IMR-90 (cell line): Measurements from ENCODE around the gene CASK. TPM values are rescaled to one million over a fixed set of nuclear protein-coding genes. Genes with fewer than 3 reads are reported as not detected.
A peak's percentile ranks its signal among the peaks of the same experiment; 100 is the strongest.

Experiments
- ATAC-seq: fragments of 200-7000 bp; cut with Tn5 transposase; 2 replicates; pipeline ENCODE4 v1.9.1; 2020; ENCODE audit warnings: low read depth, mild to moderate bottlenecking, moderate library complexity
- BruUV-seq: library from RNA; stranded (reverse); fragments of 400-500 nt; replicated peaks from 2 replicates; lab custom pipeline; 2021; lab: Mats Ljungman, UMichigan
- CTCF ChIA-PET: fragments of 300-600 bp; formaldehyde crosslinking; extraction: SDS; loops from one replicate; lab custom pipeline; 2021; ENCODE audit warnings: antibody characterized with exemption; lab: Yijun Ruan, JAX
- POLR2A ChIA-PET: fragments of 300-600 bp; sonication (Branson Sonifier 250); formaldehyde crosslinking; loops from one replicate; lab custom pipeline; 2022; ENCODE audit warnings: antibody characterized with exemption; ENCODE audit not compliant: unreplicated experiment; lab: Charles Lee
- DNase-seq: peaks from one replicate; pipeline ENCODE4 v3.0.0; 2013
- H2AFZ ChIP-seq: replicated peaks from 2 replicates; pipeline ENCODE3; 2013; ENCODE audit warnings: low read length, mild to moderate bottlenecking; ENCODE audit not compliant: poor library complexity
- H2AK5ac ChIP-seq: 2 replicates; pipeline ENCODE4 v1.6.1; 2013; ENCODE audit warnings: low read depth, low read length, inconsistent platforms
- H2AK9ac ChIP-seq: replicated peaks from 2 replicates; pipeline ENCODE3; 2013; ENCODE audit warnings: mild to moderate bottlenecking, low read depth, low read length, moderate library complexity; ENCODE audit not compliant: poor library complexity
- H2BK120ac ChIP-seq: 2 replicates; pipeline ENCODE4 v1.6.1; 2013; ENCODE audit warnings: low read depth, low read length, inconsistent platforms
- H2BK15ac ChIP-seq: 3 replicates; pipeline ENCODE4 v1.6.1; 2013; ENCODE audit warnings: low read depth, low read length, inconsistent platforms
- H2BK20ac ChIP-seq: 2 replicates; pipeline ENCODE4 v1.6.1; 2013; ENCODE audit warnings: low read depth, mild to moderate bottlenecking, inconsistent platforms, low read length, moderate library complexity
- H2BK5ac ChIP-seq: 2 replicates; pipeline ENCODE4 v1.6.1; 2013; ENCODE audit warnings: mild to moderate bottlenecking, low read depth, low read length, inconsistent platforms; ENCODE audit not compliant: poor library complexity, severe bottlenecking
- H3K14ac ChIP-seq: replicated peaks from 2 replicates; pipeline ENCODE4 v1.6.1; 2013; ENCODE audit warnings: low read depth, low read length, inconsistent platforms
- H3K18ac ChIP-seq: 2 replicates; pipeline ENCODE4 v1.6.1; 2013; ENCODE audit warnings: low read depth, low read length, control low read depth
- H3K23ac ChIP-seq: 2 replicates; pipeline ENCODE4 v1.6.1; 2013; ENCODE audit warnings: low read depth, low read length, inconsistent platforms
- H3K27ac ChIP-seq: 2 replicates; pipeline ENCODE4 v1.5.1; 2013; ENCODE audit warnings: mild to moderate bottlenecking, control low read depth, low read length; ENCODE audit not compliant: insufficient read depth
- H3K27me3 ChIP-seq: 2 replicates; pipeline ENCODE4 v1.6.1; 2013; ENCODE audit warnings: low read length; ENCODE audit not compliant: control insufficient read depth, insufficient read depth
- H3K36me3 ChIP-seq: 2 replicates; pipeline ENCODE4 v1.6.1; 2013; ENCODE audit warnings: low read length, mixed read lengths; ENCODE audit not compliant: control insufficient read depth, insufficient read depth
- H3K4ac ChIP-seq: 2 replicates; pipeline ENCODE4 v1.6.1; 2013; ENCODE audit warnings: low read depth, low read length, inconsistent platforms
- H3K4me1 ChIP-seq: 2 replicates; pipeline ENCODE4 v1.6.1; 2013; ENCODE audit warnings: low read length, mixed read lengths; ENCODE audit not compliant: control insufficient read depth, insufficient read depth
- H3K4me2 ChIP-seq: 2 replicates; pipeline ENCODE4 v1.6.1; 2013; ENCODE audit warnings: low read depth, mild to moderate bottlenecking, control low read depth, low read length, moderate library complexity
- H3K4me3 ChIP-seq: 2 replicates; pipeline ENCODE4 v1.5.1; 2013; ENCODE audit warnings: low read depth, mild to moderate bottlenecking, control low read depth, low read length, moderate library complexity; ENCODE audit not compliant: insufficient read depth
- H3K56ac ChIP-seq: 2 replicates; pipeline ENCODE4 v1.6.1; 2013; ENCODE audit warnings: low read length, inconsistent platforms; ENCODE audit not compliant: insufficient read depth; ENCODE audit errors: extremely low read depth
- H3K79me1 ChIP-seq, 2 experiments: 2 replicates each; pipeline ENCODE4 v1.6.1; 2013; ENCODE audit warnings: low read length in 2 of 2, inconsistent platforms in 1 of 2, low read depth in 1 of 2
- H3K9ac ChIP-seq: 2 replicates; pipeline ENCODE4 v1.6.1; 2013; ENCODE audit warnings: low read depth, low read length, control low read depth
- H3K9me1 ChIP-seq: 2 replicates; pipeline ENCODE4 v1.6.1; 2013; ENCODE audit warnings: low read length, inconsistent platforms; ENCODE audit not compliant: insufficient read depth
- H3K9me3 ChIP-seq: 2 replicates; pipeline ENCODE4 v1.6.1; 2013; ENCODE audit warnings: low read length; ENCODE audit not compliant: control insufficient read depth, insufficient read depth
- H4K20me1 ChIP-seq: 2 replicates; pipeline ENCODE4 v1.6.1; 2013; ENCODE audit warnings: low read length, inconsistent platforms; ENCODE audit not compliant: insufficient read depth
- H4K5ac ChIP-seq: 2 replicates; pipeline ENCODE4 v1.6.1; 2013; ENCODE audit warnings: mild to moderate bottlenecking, low read depth, low read length, control low read depth
- H4K8ac ChIP-seq, 2 experiments: 2 replicates each; pipeline ENCODE4 v1.6.1; 2013; ENCODE audit warnings: low read depth in 2 of 2, low read length in 2 of 2, control low read depth in 1 of 2, inconsistent platforms in 1 of 2
- H4K91ac ChIP-seq: 2 replicates; pipeline ENCODE4 v1.6.1; 2013; ENCODE audit warnings: low read depth, low read length, inconsistent platforms; ENCODE audit not compliant: insufficient read depth
- BHLHE40 ChIP-seq: fragments of 150-350 bp; IDR thresholded peaks from 2 replicates; pipeline ENCODE4 v1.6.1; 2016; ENCODE audit warnings: mild to moderate bottlenecking, low read depth, low read length
- CEBPB ChIP-seq: IDR thresholded peaks from 2 replicates; pipeline ENCODE4 v1.6.1; 2012; ENCODE audit warnings: low read depth, low read length, improper control_type of control experiment
- CHD1 ChIP-seq: IDR thresholded peaks from 2 replicates; pipeline ENCODE4 v1.6.1; 2012; ENCODE audit warnings: low read depth, low read length, improper control_type of control experiment
- ELK1 ChIP-seq: fragments of 150-350 bp; IDR thresholded peaks from 2 replicates; pipeline ENCODE4 v1.6.1; 2016; ENCODE audit warnings: low read depth, mild to moderate bottlenecking, low read length, moderate library complexity, borderline replicate concordance
- MAFK ChIP-seq: IDR thresholded peaks from 2 replicates; pipeline ENCODE4 v1.6.1; 2012; ENCODE audit warnings: low read depth, low read length, improper control_type of control experiment
- MAZ ChIP-seq: IDR thresholded peaks from 2 replicates; pipeline ENCODE4 v1.6.1; 2012; ENCODE audit warnings: low read depth, mild to moderate bottlenecking, low read length, improper control_type of control experiment, moderate library complexity, borderline replicate concordance
- MXI1 ChIP-seq: IDR thresholded peaks from 2 replicates; pipeline ENCODE4 v1.6.1; 2012; ENCODE audit warnings: low read depth, mild to moderate bottlenecking, low read length, moderate library complexity, borderline replicate concordance
- NFE2L2 ChIP-seq: fragments of 150-350 bp; IDR thresholded peaks from 2 replicates; pipeline ENCODE4 v1.6.1; 2016; ENCODE audit warnings: low read depth, mild to moderate bottlenecking, low read length
- RAD21 ChIP-seq: IDR thresholded peaks from 2 replicates; pipeline ENCODE4 v1.6.1; 2012; ENCODE audit warnings: low read length, improper control_type of control experiment
- RCOR1 ChIP-seq: IDR thresholded peaks from 2 replicates; pipeline ENCODE4 v1.6.1; 2012; ENCODE audit warnings: mild to moderate bottlenecking, low read length, improper control_type of control experiment; ENCODE audit not compliant: insufficient replicate concordance
- RFX5 ChIP-seq: IDR thresholded peaks from 2 replicates; pipeline ENCODE4 v1.8.0; 2012; ENCODE audit warnings: low read depth, mild to moderate bottlenecking, low read length, moderate library complexity
- SMC3 ChIP-seq: fragments of 150-350 bp; IDR thresholded peaks from 2 replicates; pipeline ENCODE4 v1.6.1; 2016; ENCODE audit warnings: low read depth, mild to moderate bottlenecking, antibody characterized with exemption, low read length, moderate library complexity
- USF2 ChIP-seq: fragments of 150-350 bp; IDR thresholded peaks from 2 replicates; pipeline ENCODE4 v1.6.1; 2017; ENCODE audit warnings: mild to moderate bottlenecking, antibody characterized with exemption, low read length, low read depth
- WGBS, 2 experiments: methylation state at CpG; one replicate each; pipeline versions ENCODE4 v1.1.5 to v1.1.7; 2013; ENCODE audit warnings: missing lambda C conversion rate in 2 of 2; ENCODE audit not compliant: insufficient read length in 1 of 2; ENCODE audit errors: extremely low coverage in 2 of 2; 5-methylcytosine and 5-hydroxymethylcytosine counted together
- dilution Hi-C: fragments of 300-500 bp; cut with HindIII; formaldehyde crosslinking; loops from one replicate; pipeline ENCODE4 v1.14.3; 2018; ENCODE audit warnings: low sequenced_read_pairs; ENCODE audit not compliant: unreplicated experiment
- in situ Hi-C: fragments of 300-500 bp; cut with MboI; formaldehyde crosslinking; loops from 3 replicates; pipeline ENCODE4 v1.14.3; 2019; ENCODE audit warnings: low sequenced_read_pairs, inconsistent platforms, mixed read lengths
- intact Hi-C: fragments of 100-400 bp; cut with micrococcal nuclease; formaldehyde crosslinking; loops from 2 replicates; pipeline ENCODE4 v1.10.0; 2022
- polyA plus RNA-seq, 3 experiments: library from polyadenylated mRNA; depleted of rRNA; stranded (reverse); fragments of >200 nt; gene quantifications; 2 replicates each; pipeline ENCODE4 v1.2.3, GENCODE V29; 2012; ENCODE audit warnings: low replicate concordance in 1 of 3
- total RNA-seq: library from RNA; depleted of rRNA; stranded (reverse); fragments of >200 nt; gene quantifications from 2 replicates; pipeline ENCODE4 v1.2.3, GENCODE V29; 2012

Gene CASK
- total and polyA plus RNA-seq, 2 of the 4 experiments (the other 2 are of a cell fraction) = 9.4 to 17.7 TPM

- in situ Hi-C loops = no loop called here
- Histone ChIP-seq H2AK5ac (no peak overlapping the region), H3K9me3 (no peaks in the 10 kb centered on the region), H2AFZ (no peak overlapping the region), H3K4me1 (peaks cover 2% of the 10 kb centered on the region; the same call in 1 of the 2 replicates), H4K5ac (no peak overlapping the region), H3K14ac (no peak overlapping the region), H3K56ac (no peak overlapping the region), H3K4ac (no peak overlapping the region), H3K23ac (no peak overlapping the region), H2BK15ac (no peak overlapping the region; the same call in 2 of the 3 replicates), H4K91ac (no peak overlapping the region; the same call in 1 of the 2 replicates), H3K79me1 (no peaks in the 10 kb centered on the region), H3K9ac (no peak overlapping the region), H2BK20ac (no peak overlapping the region), H2BK5ac (no peak overlapping the region), H3K27me3 (no peaks in the 10 kb centered on the region), H3K36me3 (peaks cover 5% of the 10 kb centered on the region; the same call in 1 of the 2 replicates), H4K20me1 (no peaks in the 10 kb centered on the region), H3K4me2 (no peak overlapping the region; the same call in 1 of the 2 replicates), H4K8ac (no peak overlapping the region), H2BK120ac (no peak overlapping the region), H3K9me1 (no peaks in the 10 kb centered on the region; the same call in 1 of the 2 replicates), H3K18ac (peak overlapping the region; percentile 76; the same call in 1 of the 2 replicates), H2AK9ac (no peak overlapping the region), H3K4me3 (no peak overlapping the region), H3K27ac (no peak overlapping the region)
- ATAC-seq = peak; percentile 80
- no CpG with 5 or more reads among the region's 2 CpGs for WGBS, 2 experiments
- peak; percentile 56 for DNase-seq
- no peak for TF ChIP-seq SMC3
- no peak for TF ChIP-seq MXI1
- TF ChIP-seq CEBPB = no peak
- no peak for TF ChIP-seq CHD1
- TF ChIP-seq RAD21 = no peak
- no peak for TF ChIP-seq MAFK
- no peak for TF ChIP-seq USF2
- no peak for TF ChIP-seq RFX5
- TF ChIP-seq BHLHE40 = no peak
- no peak for TF ChIP-seq ELK1
- no peak for TF ChIP-seq RCOR1
- TF ChIP-seq MAZ = no peak
- no peak for TF ChIP-seq NFE2L2
- CTCF ChIA-PET = no interaction called here
- dilution Hi-C loops = no loop called here
- no TSS peak for BruUV-seq
- intact Hi-C loops = no loop called here
- POLR2A ChIA-PET = no interaction called here
Observed at GRCh38 chrX:41661366-41662095, 261.8 kb downstream of the CASK start.
